MM.1S (cell line): ENCODE results near the gene DPCD.

Source experiments
- DNase-seq: peaks from one replicate; pipeline ENCODE4 v3.0.0-alpha.2; 2015
- H2AFZ ChIP-seq: fragments of 300-600 bp; sonication (generic); 2 replicates; pipeline ENCODE4 v1.6.0; 2016; ENCODE audit warnings: antibody characterized with exemption, low read length
- H3F3A ChIP-seq: fragments of 300-600 bp; sonication (generic); 2 replicates; pipeline ENCODE4 v1.6.1; 2016; ENCODE audit warnings: mild to moderate bottlenecking, antibody characterized with exemption, low read length, moderate library complexity, mixed read lengths; ENCODE audit not compliant: insufficient read depth
- H3K27ac ChIP-seq: fragments of 300-600 bp; sonication (generic); 2 replicates; pipeline ENCODE4 v1.5.1; 2016; ENCODE audit warnings: mild to moderate bottlenecking, low read length
- H3K27me3 ChIP-seq: fragments of 300-600 bp; sonication (generic); replicated peaks from 2 replicates; pipeline ENCODE4 v1.6.0; 2016; ENCODE audit warnings: low read length; ENCODE audit not compliant: insufficient read depth
- H3K36me3 ChIP-seq: fragments of 300-600 bp; sonication (generic); replicated peaks from 2 replicates; pipeline ENCODE4 v1.6.1; 2016; ENCODE audit warnings: mild to moderate bottlenecking, low read length, mixed read lengths; ENCODE audit not compliant: insufficient read depth
- H3K4me1 ChIP-seq: fragments of 300-600 bp; sonication (generic); 2 replicates; pipeline ENCODE4 v1.6.1; 2016; ENCODE audit warnings: low read length, mixed read lengths
- H3K4me2 ChIP-seq: fragments of 300-600 bp; sonication (generic); 2 replicates; pipeline ENCODE4 v1.6.0; 2016; ENCODE audit warnings: low read depth, low read length
- H3K4me3 ChIP-seq: fragments of 300-600 bp; sonication (generic); 2 replicates; pipeline ENCODE4 v1.5.1; 2016; ENCODE audit warnings: low read length, mixed read lengths
- H3K79me2 ChIP-seq: fragments of 300-600 bp; sonication (generic); 2 replicates; pipeline ENCODE4 v1.6.1; 2016; ENCODE audit warnings: mixed run types, low read length, mixed read lengths
- H3K9ac ChIP-seq: fragments of 300-600 bp; sonication (generic); 2 replicates; pipeline ENCODE4 v1.6.1; 2016; ENCODE audit warnings: low read length, mixed read lengths
- H3K9me2 ChIP-seq: fragments of 300-600 bp; sonication (generic); replicated peaks from 2 replicates; pipeline ENCODE4 v1.6.1; 2016; ENCODE audit warnings: mild to moderate bottlenecking, low read length, mixed read lengths; ENCODE audit not compliant: insufficient read depth
- H3K9me3 ChIP-seq: fragments of 300-600 bp; sonication (generic); replicated peaks from 2 replicates; pipeline ENCODE4 v1.6.1; 2016; ENCODE audit warnings: mild to moderate bottlenecking, low read length, mixed read lengths; ENCODE audit not compliant: insufficient read depth
- H4K20me1 ChIP-seq: fragments of 300-600 bp; sonication (generic); 2 replicates; pipeline ENCODE4 v1.6.1; 2016; ENCODE audit warnings: mild to moderate bottlenecking, low read length, moderate library complexity, mixed read lengths; ENCODE audit not compliant: insufficient read depth
- CTCF ChIP-seq: fragments of 300-600 bp; sonication (generic); IDR thresholded peaks from 2 replicates; pipeline ENCODE4 v1.5.1; 2016; ENCODE audit warnings: antibody characterized with exemption, low read length, mixed read lengths
- EZH2 ChIP-seq: fragments of 300-600 bp; sonication (generic); optimal IDR thresholded peaks from 2 replicates; pipeline ENCODE3; 2017; ENCODE audit warnings: low read depth, mild to moderate bottlenecking, antibody characterized with exemption, low read length, mixed read lengths
- EZH2phosphoT487 ChIP-seq: fragments of 300-600 bp; sonication (generic); IDR thresholded peaks from 2 replicates; pipeline ENCODE4 v1.6.1; 2018; ENCODE audit warnings: antibody characterized with exemption, low read length

Gene DPCD

GRCh38 chr10:101550965-101551364, 37.2 kb upstream of the DPCD start:
- Histone ChIP-seq H3K9me3 (no peaks in the 10 kb centered on the region), H3K27ac (no peak overlapping the region), H4K20me1 (no peaks in the 10 kb centered on the region), H2AFZ (no peak overlapping the region), H3K9ac (no peak overlapping the region), H3K36me3 (no peaks in the 10 kb centered on the region), H3K4me1 (no peaks in the 10 kb centered on the region), H3K27me3 (no peaks in the 10 kb centered on the region), H3K4me2 (no peak overlapping the region), H3F3A (no peaks in the 10 kb centered on the region), H3K4me3 (no peak overlapping the region), H3K79me2 (no peaks in the 10 kb centered on the region), H3K9me2 (no peaks in the 10 kb centered on the region)
- no peak for DNase-seq
- TF ChIP-seq EZH2 (no peak), EZH2phosphoT487 (no peak), CTCF (no peak)

GRCh38 chr10:101552442-101552841, 35.7 kb upstream of the DPCD start:
- no peak for TF ChIP-seq EZH2
- H2AFZ ChIP-seq, result no peak overlapping the region
- no peaks in the 10 kb centered on the region for H3K36me3 ChIP-seq
- H3K27me3 ChIP-seq, result no peaks in the 10 kb centered on the region
- no peaks in the 10 kb centered on the region for H3K79me2 ChIP-seq
- no peaks in the 10 kb centered on the region for H4K20me1 ChIP-seq
- no peak overlapping the region for H3K4me3 ChIP-seq
- no peaks in the 10 kb centered on the region for H3K9me3 ChIP-seq
- H3K9me2 ChIP-seq, result no peaks in the 10 kb centered on the region
- no peak for DNase-seq
- H3K27ac ChIP-seq, result no peak overlapping the region
- no peaks in the 10 kb centered on the region for H3K4me1 ChIP-seq
- H3K9ac ChIP-seq, result no peak overlapping the region
- no peak overlapping the region for H3K4me2 ChIP-seq
- H3F3A ChIP-seq, result no peaks in the 10 kb centered on the region

- Histone ChIP-seq H3K27me3 (no peaks in the 10 kb centered on the region), H3K4me1 (peaks cover 10% of the 10 kb centered on the region), H3K9me2 (no peaks in the 10 kb centered on the region), H3K4me2 (no peak overlapping the region), H3F3A (no peaks in the 10 kb centered on the region), H3K36me3 (no peaks in the 10 kb centered on the region), H2AFZ (no peak overlapping the region), H3K9me3 (no peaks in the 10 kb centered on the region), H3K4me3 (no peak overlapping the region), H3K27ac (no peak overlapping the region), H3K9ac (no peak overlapping the region), H4K20me1 (no peaks in the 10 kb centered on the region), H3K79me2 (no peaks in the 10 kb centered on the region)
- no peak for TF ChIP-seq CTCF
- TF ChIP-seq EZH2phosphoT487, result no peak
- TF ChIP-seq EZH2, result no peak
- DNase-seq, result no peak
Measured at GRCh38 chr10:101557541-101557940, 30.6 kb upstream of the DPCD start.

- Histone ChIP-seq H3K9me2 (no peaks in the 10 kb centered on the region), H2AFZ (no peak overlapping the region), H3K27ac (no peak overlapping the region)
Measured at GRCh38 chr10:101558204-101558603, 29.9 kb upstream of the DPCD start.

More at GRCh38 chr10:101558204-101558603, 29.9 kb upstream of the DPCD start:
- Histone ChIP-seq H4K20me1 (no peaks in the 10 kb centered on the region), H3K9me3 (no peaks in the 10 kb centered on the region), H3K79me2 (no peaks in the 10 kb centered on the region), H3F3A (no peaks in the 10 kb centered on the region), H3K4me2 (no peak overlapping the region), H3K36me3 (no peaks in the 10 kb centered on the region), H3K27me3 (no peaks in the 10 kb centered on the region), H3K9ac (no peak overlapping the region), H3K4me1 (peaks cover 10% of the 10 kb centered on the region), H3K4me3 (no peak overlapping the region)
- peak; percentile 40 for DNase-seq
- TF ChIP-seq CTCF (no peak), EZH2phosphoT487 (no peak), EZH2 (no peak)
